HG03432 (cell line): ENCODE data around the gene IFT52.

Experiments
- ATAC-seq: cut with Tn5 transposase; IDR thresholded peaks from one replicate; pipeline ENCODE4 v1.9.1; 2021; ENCODE audit warnings: mild to moderate bottlenecking, moderate library complexity; ENCODE audit not compliant: unreplicated experiment

The IFT52 gene, protein sequence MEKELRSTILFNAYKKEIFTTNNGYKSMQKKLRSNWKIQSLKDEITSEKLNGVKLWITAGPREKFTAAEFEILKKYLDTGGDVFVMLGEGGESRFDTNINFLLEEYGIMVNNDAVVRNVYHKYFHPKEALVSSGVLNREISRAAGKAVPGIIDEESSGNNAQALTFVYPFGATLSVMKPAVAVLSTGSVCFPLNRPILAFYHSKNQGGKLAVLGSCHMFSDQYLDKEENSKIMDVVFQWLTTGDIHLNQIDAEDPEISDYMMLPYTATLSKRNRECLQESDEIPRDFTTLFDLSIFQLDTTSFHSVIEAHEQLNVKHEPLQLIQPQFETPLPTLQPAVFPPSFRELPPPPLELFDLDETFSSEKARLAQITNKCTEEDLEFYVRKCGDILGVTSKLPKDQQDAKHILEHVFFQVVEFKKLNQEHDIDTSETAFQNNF

DNA sequence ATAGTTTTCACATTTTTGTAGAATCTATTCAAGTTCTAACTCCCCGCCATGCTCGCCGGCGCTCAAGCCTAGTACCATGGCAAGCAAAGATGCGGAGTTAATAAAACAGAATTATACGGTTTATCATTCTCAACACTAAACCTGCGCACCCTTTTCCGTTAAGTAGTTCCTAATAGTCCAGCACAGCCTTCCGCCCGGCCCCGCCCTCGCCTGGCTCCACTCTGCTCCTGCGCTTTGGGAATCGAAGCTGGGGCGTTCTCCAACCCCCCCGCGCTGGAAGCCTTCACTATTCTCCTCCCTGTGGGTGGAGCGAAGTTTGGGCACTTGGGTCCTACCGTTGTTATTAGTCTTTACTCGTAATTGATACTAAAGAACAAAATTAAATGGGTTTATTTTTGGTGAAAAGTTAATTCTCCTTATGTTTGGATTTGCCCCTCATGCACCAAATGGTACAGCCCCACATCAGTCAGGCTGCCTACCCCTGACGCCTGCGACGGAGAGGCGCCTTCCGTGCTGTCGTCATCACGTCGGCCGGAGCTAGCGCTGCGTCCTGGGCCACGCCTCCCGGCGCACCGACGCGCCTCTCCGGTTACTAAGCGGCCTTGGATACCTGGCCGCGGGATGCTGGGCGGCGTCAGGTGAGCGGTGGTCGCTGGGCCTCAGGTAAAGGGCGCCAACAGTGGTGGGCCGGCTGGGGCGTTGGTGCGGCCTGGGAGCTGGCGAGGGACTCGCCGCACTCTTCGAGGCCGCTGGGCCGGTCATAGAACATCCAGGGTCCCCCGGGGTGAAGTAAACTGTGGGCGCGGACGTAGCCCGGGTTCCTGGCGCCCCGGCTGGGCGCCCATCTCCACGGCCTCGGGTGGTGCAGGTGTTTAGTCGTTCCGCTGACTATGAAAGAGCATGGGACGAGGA, at the start of gene IFT52:
Gene IFT52, plus strand, starts transcription at position 546 of the 912 bp plus-strand sequence. CDS start 3,762 bp downstream, outside the sequence.
- ATAC-seq = peak; percentile 100

DNA sequence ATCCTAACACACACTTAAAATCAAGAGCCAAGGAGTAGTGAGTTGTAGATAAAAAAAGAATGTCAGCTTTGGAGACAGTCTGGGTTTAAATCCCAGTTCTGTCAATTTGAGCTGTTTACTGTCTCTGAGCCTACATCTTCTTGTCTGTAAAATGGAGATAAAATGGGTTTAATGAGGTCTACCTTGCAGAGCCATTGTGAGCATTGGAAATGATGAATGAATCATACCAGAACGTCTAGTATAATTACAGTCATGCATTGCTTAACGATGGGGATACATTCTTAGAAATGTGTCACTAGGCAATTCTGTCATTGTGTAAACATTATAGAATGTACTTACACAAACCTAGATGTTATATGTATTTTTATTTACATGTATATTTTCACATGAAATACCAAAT, 49.5 kb upstream of the IFT52 start:
- no peak for ATAC-seq

DNA sequence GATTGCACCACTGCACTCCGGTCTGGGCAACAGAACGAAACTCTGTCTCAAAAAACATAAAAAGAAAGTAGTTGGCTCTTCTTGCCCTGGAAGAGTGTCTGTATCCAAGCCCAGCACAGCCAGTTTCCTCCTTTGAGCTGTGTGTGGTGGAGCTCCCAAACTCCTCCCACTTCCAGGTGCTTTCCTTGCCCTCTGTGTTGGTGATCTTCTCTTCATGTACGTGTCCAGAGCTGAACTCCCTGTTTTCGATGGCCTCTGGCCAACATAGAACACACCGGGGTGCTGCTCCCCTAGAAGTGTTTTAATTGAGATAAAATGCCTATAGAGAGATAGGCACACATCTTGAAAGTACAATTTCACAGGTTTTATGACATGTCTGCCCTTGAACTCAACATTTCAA, 48.6 kb upstream of the IFT52 start:
- no peak for ATAC-seq

DNA sequence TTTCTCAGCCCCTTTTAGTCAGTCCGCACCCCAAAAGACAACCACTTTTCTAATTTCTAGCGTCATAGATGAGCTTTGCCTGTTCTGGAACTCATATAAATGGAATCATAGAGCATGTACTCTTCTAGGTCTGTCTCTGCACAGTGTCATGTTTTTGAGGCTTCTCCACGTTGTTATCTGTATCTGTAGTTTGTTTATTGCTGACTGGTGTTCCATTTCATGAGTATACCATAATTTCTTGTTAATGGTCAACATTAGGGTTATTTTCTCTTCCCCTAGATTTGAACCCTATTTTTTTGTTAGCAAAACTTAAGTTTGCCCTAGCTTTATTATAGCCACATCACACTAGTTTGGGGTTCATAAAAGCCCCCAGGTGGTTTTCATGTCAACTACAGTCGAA, 48.1 kb upstream of the IFT52 start:
- ATAC-seq = no peak

DNA sequence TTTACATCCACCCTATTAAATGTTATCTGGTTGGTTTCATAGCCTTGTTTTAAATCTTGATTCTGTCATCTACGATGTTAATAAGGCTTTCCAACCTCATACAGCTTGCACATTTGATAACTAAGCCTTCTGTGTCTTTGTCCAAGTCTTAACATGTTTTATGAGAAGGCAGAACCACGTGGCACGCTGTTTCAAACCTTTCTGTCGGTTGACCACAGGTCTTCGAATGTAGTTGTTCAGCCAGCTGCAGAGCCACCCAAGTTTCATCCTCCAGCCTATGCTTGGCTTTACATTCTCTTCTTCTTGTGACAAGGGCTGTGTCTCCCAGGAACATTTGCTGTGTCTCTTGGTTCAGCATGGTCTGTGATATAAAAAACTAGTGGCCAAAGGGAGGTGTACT, 47.6 kb upstream of the IFT52 start:
- no peak for ATAC-seq

DNA sequence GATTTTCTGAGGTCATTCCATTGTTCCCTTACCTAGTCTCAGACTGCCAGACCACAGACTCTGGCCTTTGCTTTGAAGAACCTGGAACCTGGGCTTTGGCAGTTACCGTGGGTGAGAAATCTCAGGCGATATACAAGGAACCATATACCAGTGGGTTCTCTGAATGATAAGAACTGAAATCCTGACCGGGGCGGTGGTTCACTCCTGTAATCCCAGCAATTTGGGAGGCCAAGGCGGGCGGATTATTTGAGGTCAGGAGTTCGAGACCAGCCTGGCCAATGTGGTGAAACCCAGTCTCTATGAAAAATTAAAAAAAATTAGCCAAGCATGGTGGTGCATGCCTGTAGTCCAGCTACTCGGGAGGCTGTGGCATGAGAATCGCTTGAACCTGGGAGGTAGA, 46.2 kb upstream of the IFT52 start:
- ATAC-seq = no peak

DNA sequence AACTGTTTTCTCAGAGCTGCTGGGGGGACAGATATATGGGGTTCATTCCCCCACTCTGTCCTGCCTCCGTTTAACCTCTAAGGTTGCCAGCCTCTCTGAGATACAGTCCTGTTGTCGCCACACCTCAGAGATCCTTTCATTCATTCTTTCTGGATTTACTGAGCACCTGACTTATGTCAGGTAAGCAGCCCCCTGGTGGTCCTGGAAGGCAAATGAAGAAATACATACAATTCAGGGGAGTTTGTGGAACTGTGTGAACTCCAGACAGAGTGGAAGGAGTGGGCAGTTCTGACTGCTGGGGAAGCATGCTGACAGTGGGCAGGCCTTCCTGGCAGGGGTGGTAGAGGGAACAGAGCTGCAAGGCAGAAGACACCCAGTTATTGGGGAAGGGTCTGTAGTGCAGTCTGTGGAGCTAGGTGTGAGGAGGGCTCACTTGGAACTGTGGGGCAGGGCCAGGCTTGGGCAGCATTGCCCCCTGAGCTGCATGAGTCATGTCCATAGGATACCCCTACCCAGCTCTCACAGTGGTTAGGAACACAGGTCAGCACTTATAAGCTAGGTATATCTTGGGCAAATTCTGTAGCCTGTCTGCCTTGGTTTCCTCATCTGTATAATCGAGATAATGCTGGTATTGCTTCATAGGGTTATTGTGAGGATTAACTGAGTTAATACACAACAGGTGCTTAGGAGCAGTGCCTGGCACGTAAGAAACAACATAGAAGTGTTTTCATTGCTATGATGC, 44.7 kb upstream of the IFT52 start:
- ATAC-seq = no peak

DNA sequence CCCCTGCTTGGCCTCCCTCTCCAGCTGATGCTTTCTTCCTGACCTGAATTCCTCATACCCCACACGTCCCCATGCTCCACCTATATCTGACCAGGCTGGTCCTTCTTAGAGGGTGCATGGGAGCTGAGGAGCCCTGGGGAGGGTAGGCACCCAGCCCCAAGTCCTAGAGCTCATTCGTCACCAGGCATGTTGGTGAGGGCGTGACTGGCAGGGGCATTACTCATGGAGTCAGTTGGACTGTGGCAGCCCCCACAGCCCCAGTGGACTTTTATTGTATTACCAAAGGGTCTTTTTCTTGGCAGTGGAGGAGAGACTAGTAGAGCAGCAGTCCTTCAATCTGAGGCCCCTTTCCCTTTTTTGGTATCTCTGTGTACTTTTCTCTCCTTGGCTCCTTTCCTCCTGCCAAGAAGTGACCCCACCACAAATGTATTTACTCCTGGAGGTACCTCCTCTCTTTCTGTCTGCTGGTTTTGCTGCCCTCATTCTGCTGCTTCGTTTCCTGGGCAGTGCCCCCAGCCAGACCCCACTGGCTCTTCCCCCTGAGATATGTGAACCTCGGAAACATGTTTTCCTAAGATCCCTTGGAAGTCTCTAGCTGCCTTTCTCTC, 42.4 kb upstream of the IFT52 start:
- no peak for ATAC-seq

DNA sequence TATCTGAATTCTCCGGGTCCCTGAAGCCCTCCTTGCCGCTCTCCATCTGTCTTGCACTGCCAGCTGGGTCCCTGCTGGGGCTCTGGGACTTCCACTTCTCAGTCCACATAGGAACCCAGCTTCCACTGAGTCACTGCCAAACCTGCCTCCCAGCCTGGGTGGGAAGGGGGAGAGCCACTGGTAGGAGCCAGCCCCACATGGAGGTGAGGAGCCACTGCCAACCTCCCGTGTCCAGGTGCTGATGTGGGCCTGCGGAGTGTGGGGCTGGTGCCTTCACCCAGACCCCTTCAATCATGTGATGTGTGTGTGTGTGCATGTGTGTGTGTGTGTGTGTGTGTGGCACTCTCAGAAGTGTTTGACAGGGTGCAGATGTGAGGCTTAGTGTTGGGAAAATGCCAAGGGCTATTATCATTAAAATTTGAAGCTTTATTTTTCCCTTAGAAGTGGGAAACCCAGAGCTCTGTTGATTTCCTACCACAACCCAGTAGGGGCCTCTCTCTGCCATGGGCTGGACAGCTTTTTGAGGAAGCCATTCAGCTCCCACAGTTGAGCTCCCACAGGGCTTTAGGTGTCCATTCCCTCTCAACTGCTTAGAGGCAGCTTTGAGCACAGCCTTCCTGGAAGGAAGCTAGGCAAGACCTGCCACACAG, 41.2 kb upstream of the IFT52 start:
- no peak for ATAC-seq

DNA sequence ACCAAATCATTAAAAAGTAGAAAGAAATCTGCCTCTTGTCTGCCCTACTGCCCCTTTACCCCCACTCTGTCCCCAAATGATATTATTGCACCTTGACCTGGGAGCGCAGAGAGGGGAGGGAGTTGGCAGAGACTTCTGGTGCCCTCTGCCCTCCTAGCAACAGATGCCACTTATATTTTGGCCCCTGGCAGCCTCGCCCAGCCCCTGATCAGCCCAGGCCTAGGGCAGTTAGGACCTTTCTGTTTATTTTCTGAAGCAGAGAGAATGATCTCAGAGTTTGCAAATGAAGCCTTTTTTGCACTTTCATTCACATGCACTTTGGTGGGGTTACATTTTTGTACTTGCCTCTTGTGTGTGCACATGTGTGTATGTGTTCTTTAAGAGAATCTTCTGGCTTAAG, 40.3 kb upstream of the IFT52 start:
- ATAC-seq = no peak

DNA sequence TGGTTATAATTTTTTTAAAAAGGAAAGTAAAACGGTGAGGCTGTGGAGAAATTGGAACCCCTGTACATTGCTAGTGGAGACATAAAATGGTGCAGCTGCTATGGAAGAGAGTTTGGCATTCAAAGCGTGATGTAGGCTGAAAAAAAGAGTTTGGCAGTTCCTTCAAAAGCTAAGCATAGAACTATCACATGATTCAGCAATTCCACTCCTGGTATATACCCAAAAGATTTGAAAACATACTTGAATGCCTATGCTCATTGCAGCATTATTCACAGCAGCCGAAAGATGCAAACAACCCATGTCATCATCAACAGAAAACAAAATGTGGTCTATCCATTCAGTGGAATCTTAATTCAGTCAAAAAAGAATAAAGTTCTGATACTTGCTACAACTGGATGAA, 36.4 kb upstream of the IFT52 start:
- ATAC-seq = no peak

DNA sequence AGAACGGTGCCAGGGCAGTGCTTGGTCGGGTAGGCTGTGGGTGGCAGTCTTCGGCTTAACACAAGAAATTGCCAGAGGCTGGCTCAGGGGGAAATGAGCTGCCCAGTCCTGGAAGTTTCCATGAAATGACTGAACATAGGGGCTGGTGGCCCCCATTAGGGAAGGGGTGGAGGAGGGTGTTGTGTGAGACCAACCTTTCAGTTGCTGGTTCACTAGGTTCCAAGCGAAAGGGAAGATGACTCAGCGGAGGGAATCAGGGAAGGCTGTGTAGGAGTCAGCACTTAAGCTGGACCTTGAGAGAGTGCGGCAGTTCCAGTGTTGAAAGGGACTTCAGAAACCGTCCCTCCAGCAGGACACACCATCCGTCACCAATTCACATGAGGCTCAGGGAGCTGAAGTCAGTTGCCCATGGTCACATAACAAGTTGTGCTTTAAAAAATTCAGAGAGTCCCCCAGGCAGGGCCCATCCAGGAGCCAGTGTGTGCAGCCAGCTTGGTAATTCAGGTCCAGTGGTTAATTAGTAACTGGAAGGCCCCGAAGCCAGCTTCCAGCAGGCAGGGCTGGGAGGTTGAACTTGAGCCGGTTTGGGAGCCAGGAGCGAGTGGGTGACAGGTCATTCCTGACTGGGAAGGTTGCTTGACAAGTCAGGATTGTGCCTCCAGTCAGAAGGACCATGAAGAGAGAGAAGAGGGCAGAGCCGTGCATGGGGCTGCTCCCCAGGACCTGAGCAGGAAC, 32.2 kb upstream of the IFT52 start, which contains the start of gene SGK2:
Gene SGK2, plus strand, starts transcription at position 616 of the 735 bp plus-strand sequence. CDS start 7,469 bp downstream, outside the sequence.
- ATAC-seq = no peak

DNA sequence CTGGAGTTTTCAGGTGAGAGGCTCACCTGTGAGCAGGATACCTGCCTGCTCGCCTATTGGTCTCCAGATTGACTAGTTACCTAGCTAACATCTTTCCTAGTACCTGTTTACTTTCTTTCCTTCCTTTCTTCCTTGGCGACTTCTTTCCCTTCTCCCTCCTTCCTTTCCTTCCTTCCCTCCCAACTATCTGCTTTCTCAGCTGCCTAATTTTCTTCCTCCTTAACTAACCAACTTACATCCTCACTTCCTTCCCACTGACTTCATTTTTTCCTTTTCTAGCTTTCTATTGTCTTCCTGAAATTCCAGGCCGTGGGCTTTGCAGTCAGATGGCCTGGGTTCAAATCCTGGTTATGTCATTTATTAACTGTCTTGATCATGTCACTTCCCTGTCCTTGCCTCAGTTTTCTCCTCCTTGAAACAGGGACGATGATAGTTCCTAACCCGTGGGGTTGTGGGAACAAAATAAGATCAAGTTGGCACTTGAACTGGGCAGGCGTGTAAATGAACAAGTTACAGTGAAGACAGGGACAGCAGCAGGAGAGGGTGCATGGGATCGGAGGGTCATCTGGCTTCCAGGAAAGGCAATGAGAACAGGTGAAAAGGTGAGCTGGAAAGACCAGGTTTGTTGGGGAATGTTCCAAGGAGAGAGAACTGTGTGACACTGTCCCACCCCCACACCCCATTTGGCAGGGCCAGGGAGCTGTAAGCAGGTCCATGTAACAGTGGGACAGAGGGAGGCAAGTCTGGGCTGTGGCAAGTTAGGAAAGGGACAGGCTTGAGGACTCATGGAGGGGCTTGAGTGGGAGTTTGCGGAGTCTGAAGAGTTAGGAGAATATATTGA, 31.4 kb upstream of the IFT52 start:
- no peak for ATAC-seq

DNA sequence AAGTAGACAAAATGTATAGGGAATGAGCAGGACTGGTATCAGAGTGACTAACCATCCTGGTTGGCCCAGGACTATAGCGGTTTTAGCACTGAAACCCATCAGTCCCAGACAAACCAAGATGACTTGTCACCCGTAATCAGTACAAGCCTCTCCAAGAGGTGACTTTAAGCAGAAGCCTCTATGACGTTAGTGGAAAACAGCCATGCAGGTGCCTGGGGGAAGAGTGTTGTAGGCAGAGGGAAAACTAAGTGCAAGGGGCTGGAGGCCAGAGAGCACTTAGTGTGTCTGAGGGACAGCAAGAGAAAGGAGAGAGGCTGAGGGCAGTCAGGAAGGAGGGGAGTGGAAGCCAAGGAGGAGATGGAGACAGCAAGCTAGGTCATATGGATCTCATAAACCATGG, 29.8 kb upstream of the IFT52 start:
- ATAC-seq = no peak

DNA sequence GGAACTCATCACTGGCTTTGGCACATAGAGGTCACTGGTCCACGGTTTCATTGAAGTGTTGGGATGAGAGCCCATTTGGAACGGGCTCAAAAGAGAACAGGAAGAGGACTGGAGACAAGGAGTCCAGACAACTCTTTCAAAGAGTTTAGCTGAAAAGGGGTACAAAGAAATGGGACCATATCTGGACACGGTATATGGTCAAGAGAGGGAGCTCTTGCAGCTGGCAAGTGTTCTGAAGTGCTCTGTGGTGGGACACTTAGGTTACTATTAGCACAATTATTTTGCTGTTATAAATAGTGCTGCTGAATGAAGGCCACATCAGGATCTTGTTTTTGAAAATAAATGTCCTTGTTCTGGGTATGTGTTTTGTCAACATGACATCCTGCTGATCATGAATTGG, 27.3 kb upstream of the IFT52 start:
- no peak for ATAC-seq

DNA sequence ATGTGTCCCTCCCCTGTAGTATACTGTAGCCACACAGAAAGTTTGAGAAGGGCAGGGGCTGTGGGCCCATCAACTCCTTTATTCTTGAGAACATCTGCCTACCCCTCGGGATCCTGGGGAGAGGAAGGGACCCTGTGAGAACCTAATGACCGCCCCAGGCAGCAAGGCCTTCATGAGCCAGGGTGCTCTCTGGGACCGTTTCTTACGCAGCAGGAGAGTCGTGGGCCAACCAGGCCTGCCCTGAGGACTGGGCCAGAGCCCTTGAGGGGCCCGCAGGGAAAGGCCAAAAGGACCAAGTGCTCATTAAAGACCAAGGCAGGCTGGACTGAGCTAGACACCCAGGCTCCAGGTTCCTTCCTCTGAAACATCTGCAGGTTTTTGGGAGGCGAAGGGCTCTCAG, 26.7 kb upstream of the IFT52 start:
- no peak for ATAC-seq

DNA sequence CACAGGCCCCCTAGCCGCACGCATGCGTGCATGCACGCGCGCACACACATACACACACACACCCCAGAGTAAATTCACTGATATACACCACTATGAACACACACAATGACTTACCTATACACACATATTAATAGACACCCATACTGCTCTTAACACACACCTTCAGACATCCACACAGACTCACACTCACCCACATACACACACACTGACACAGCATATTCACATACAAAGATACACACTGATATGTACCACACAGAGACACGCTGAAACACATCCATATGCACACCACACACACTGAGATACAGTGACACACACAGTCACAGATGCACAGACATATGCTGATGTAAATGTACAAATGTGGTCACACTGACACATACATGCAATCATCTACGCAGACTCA, 26.3 kb upstream of the IFT52 start:
- ATAC-seq = no peak

DNA sequence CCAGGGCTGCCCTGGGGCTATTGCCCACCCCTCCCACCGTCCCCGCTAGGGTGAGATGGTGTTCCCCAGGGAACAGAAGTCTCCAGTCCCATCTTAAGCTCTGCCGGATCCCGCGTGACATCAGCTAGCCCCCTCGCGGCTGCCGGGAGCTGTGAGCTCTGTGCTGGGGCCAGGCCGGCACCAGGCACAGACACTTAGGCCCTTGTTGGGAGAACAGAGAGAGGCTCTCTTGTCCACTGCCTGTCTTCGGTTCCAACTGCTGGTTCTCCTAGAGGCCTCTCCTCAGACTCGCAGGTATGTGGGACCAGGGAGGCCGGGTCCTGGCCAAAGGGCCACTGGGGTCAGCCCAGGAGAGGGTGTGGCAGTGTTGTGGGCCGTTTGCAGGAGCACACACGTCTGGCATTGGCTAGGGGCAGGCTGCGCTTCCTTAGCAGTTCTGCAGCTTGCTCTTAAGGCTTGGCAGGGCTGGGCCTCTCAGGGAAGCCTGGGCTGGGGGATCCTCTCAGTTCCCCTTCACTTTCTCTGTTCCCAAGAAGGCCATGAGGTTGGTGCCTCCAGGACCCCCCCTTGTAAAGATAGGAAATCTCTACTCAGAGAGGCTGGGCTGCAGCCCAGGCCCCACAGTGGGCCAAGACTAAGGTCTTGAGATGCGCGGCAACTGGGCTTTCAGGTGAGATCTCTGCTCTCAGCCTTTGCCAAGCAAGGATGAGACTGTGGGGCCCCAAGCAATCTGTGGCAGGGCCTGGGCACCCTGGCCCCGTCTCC, 25.6 kb upstream of the IFT52 start:
- no peak for ATAC-seq
